ENCODE data around the gene RUNX1.

DNA sequence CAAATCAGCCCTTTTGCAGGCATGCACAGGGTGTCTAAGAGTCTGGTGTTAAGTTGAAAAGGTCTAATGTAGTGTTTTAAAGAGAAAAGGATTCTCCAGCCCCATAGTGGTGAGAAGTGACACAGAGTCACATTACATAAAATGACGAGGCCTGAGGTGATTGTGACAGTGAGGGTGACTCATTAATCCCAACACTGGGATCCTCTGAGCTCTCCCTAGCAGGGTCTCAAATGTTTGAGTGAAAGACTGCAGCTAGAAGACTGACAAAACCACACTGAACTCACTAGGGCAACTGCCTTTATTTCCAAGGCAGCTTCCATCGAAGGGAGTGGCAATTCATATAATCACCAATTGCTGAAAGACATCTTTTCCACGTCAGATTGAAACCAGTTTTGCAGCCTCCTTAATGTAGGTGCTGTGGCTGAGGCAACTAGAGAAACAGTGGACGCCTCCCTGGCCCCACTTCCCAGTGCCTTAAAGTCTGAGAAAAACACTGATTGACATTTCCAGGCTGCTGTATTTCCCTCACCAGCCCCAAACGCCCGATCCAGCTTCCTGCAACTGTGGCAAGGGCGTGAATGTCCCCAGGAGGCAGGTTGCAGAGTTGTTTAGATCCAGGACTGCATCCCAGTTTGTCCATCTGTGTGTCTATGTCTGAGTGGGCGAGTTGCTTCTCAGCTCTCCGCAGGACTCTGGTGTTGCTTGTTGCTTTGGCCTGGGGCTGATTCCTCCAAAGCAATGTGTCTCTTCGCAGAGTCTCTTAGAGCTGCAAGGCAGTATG is 81.4 kb downstream of the RUNX1 start:
- TF ChIP-seq EZH2phosphoT487 (IDR thresholded peaks at IDR 0.05; ENCODE audit: low read depth): no peak
- TF ChIP-seq CTCF (IDR thresholded peaks at IDR 0.05; ENCODE audit: low read depth, low read length): no peak
